H1 (cell line): Measurements from ENCODE around the gene RAVER2. TPM values are rescaled to one million over a fixed set of nuclear protein-coding genes. Genes with fewer than 3 reads are reported as not detected.

Experiments used
- CTCF ChIA-PET: fragments of 300-600 bp; sonication (Branson Sonifier 250); formaldehyde crosslinking; loops from one replicate; lab custom pipeline; 2021; ENCODE audit not compliant: partially characterized antibody; lab: Charles Lee
- POLR2A ChIA-PET: fragments of 300-600 bp; sonication (Branson Sonifier 250); formaldehyde crosslinking; loops from one replicate; lab custom pipeline; 2021; ENCODE audit warnings: inconsistent platforms; ENCODE audit not compliant: partially characterized antibody; lab: Charles Lee
- DNase-seq, 2 experiments: peaks; one replicate each; pipeline versions ENCODE4 v3.0.0 to v3.0.0-alpha.2; 2010 to 2022; ENCODE audit warnings: low spot score in 2 of 2, low read depth in 1 of 2, mixed read lengths in 1 of 2
- FAIRE-seq: peaks from 2 replicates; lab custom pipeline; 2011; peaks lifted over from hg19 to GRCh38; lab: Jason Lieb, UNC
- H2AFZ ChIP-seq: 2 replicates; pipeline ENCODE4 v1.8.1; 2012; ENCODE audit warnings: low read length, inconsistent platforms
- H2AK5ac ChIP-seq: 2 replicates; pipeline ENCODE4 v1.6.1; 2013; ENCODE audit warnings: low read depth, low read length
- H2BK120ac ChIP-seq: replicated peaks from 2 replicates; pipeline ENCODE3; 2013; ENCODE audit warnings: low read depth, low read length, inconsistent platforms
- H2BK12ac ChIP-seq: 2 replicates; pipeline ENCODE4 v1.6.1; 2013; ENCODE audit warnings: low read depth, low read length
- H2BK15ac ChIP-seq: 2 replicates; pipeline ENCODE4 v1.6.1; 2013; ENCODE audit warnings: low read length
- H2BK20ac ChIP-seq: 2 replicates; pipeline ENCODE4 v1.6.1; 2013; ENCODE audit warnings: low read length
- H2BK5ac ChIP-seq: 2 replicates; pipeline ENCODE4 v1.6.1; 2013; ENCODE audit warnings: low read depth, low read length
- H3K14ac ChIP-seq: 2 replicates; pipeline ENCODE4 v1.6.1; 2013; ENCODE audit warnings: inconsistent platforms; ENCODE audit not compliant: insufficient read length
- H3K18ac ChIP-seq: 2 replicates; pipeline ENCODE4 v1.6.1; 2013; ENCODE audit warnings: low read length; ENCODE audit errors: extremely low read depth
- H3K23ac ChIP-seq: 2 replicates; pipeline ENCODE4 v1.6.1; 2013; ENCODE audit warnings: inconsistent platforms; ENCODE audit not compliant: insufficient read length
- H3K23me2 ChIP-seq: 2 replicates; pipeline ENCODE4 v1.6.1; 2013; ENCODE audit warnings: low read depth, low read length
- H3K27ac ChIP-seq: 2 replicates; pipeline ENCODE4 v1.6.1; 2011; ENCODE audit warnings: low read depth, low read length, inconsistent platforms
- H3K27me3 ChIP-seq, 4 experiments: replicated peaks in 1 of 4; 1 replicate in 1 of 4; 2 replicates in 3 of 4; pipeline versions ENCODE4 v1.6.1 to v1.8.1; 2011 to 2013; ENCODE audit warnings: low read length in 3 of 4, mild to moderate bottlenecking in 3 of 4, inconsistent platforms in 2 of 4, mixed read lengths in 2 of 4, moderate library complexity in 1 of 4; ENCODE audit not compliant: control insufficient read depth in 3 of 4, insufficient read depth in 3 of 4; ENCODE audit errors: extremely low read depth in 1 of 4
- H3K36me3 ChIP-seq, 4 experiments: 2 replicates each; pipeline versions ENCODE4 v1.6.1 to v1.8.1; 2011 to 2013; ENCODE audit warnings: mild to moderate bottlenecking in 4 of 4, low read length in 3 of 4, moderate library complexity in 2 of 4, control low read depth in 1 of 4, inconsistent platforms in 1 of 4; ENCODE audit not compliant: insufficient read depth in 4 of 4, control insufficient read depth in 2 of 4
- H3K4ac ChIP-seq: replicated peaks from 2 replicates; pipeline ENCODE3; 2013; ENCODE audit warnings: low read length, low read depth, mixed read lengths, inconsistent platforms; ENCODE audit not compliant: insufficient read length
- H3K4me1 ChIP-seq, 4 experiments: replicated peaks in 1 of 4; 1 replicate in 1 of 4; 2 replicates in 3 of 4; pipeline versions ENCODE4 v1.6.1 to v1.8.1; 2011 to 2013; ENCODE audit warnings: low read length in 3 of 4, inconsistent platforms in 2 of 4, mixed read lengths in 1 of 4; ENCODE audit not compliant: insufficient read depth in 4 of 4, control insufficient read depth in 3 of 4
- H3K4me2 ChIP-seq, 2 experiments: 2 replicates each; pipeline versions ENCODE4 v1.6.1 to v1.8.1; 2011 to 2013; ENCODE audit warnings: low read depth in 2 of 2, low read length in 2 of 2, control low read depth in 1 of 2, inconsistent platforms in 1 of 2, mild to moderate bottlenecking in 1 of 2; ENCODE audit not compliant: insufficient read depth in 1 of 2
- H3K4me3 ChIP-seq, 4 experiments: fragments of 200-600, 300-600 bp in 1 of 4; sonication (generic), shearing (Covaris generic), sonication (Bioruptor Twin) in 1 of 4; 2 replicates each; pipeline versions ENCODE4 v1.5.1 to v1.8.1; 2011 to 2016; ENCODE audit warnings: low read length in 4 of 4, low read depth in 3 of 4, control low read depth in 2 of 4, inconsistent platforms in 2 of 4, mild to moderate bottlenecking in 2 of 4, mixed read lengths in 1 of 4, moderate library complexity in 1 of 4; ENCODE audit not compliant: insufficient read depth in 2 of 4; ENCODE audit errors: extremely low read depth in 1 of 4
- H3K56ac ChIP-seq: replicated peaks from 2 replicates; pipeline ENCODE3; 2013; ENCODE audit warnings: low read depth, mild to moderate bottlenecking, mixed read lengths, low read length, inconsistent platforms; ENCODE audit not compliant: insufficient read length
- H3K79me1 ChIP-seq: 2 replicates; pipeline ENCODE4 v1.6.1; 2013; ENCODE audit warnings: low read depth, low read length, control low read depth
- H3K79me2 ChIP-seq, 2 experiments: 2 replicates each; pipeline versions ENCODE4 v1.6.1 to v1.8.1; 2012 to 2013; ENCODE audit warnings: low read length in 2 of 2, mild to moderate bottlenecking in 2 of 2, inconsistent platforms in 1 of 2; ENCODE audit not compliant: insufficient read depth in 2 of 2, control insufficient read depth in 1 of 2
- H3K9ac ChIP-seq, 4 experiments: replicated peaks in 1 of 4; 1 replicate in 1 of 4; 2 replicates in 3 of 4; pipeline versions ENCODE4 v1.6.1 to v1.8.1; 2011 to 2013; ENCODE audit warnings: low read depth in 3 of 4, low read length in 3 of 4, control low read depth in 2 of 4, mild to moderate bottlenecking in 2 of 4, moderate library complexity in 2 of 4, inconsistent platforms in 1 of 4; ENCODE audit errors: extremely low read depth in 1 of 4
- H3K9me3 ChIP-seq, 2 experiments: 2 replicates each; pipeline versions ENCODE4 v1.6.1 to v1.8.1; 2012 to 2013; ENCODE audit warnings: mild to moderate bottlenecking in 2 of 2, moderate library complexity in 2 of 2, control low read depth in 1 of 2, inconsistent platforms in 1 of 2, low read depth in 1 of 2, low read length in 1 of 2, mixed read lengths in 1 of 2; ENCODE audit not compliant: insufficient read depth in 2 of 2
- H4K20me1 ChIP-seq, 2 experiments: replicated peaks in 1 of 2; 2 replicates each; pipeline versions ENCODE3 to v1.8.1; 2011 to 2013; ENCODE audit warnings: inconsistent platforms in 2 of 2, low read length in 2 of 2, mild to moderate bottlenecking in 1 of 2; ENCODE audit not compliant: insufficient read depth in 2 of 2, control insufficient read depth in 1 of 2
- H4K5ac ChIP-seq: 2 replicates; pipeline ENCODE4 v1.6.1; 2013; ENCODE audit warnings: low read length, low read depth, mixed read lengths, inconsistent platforms; ENCODE audit not compliant: insufficient read length
- H4K8ac ChIP-seq: 2 replicates; pipeline ENCODE4 v1.8.0; 2013; ENCODE audit warnings: mild to moderate bottlenecking, moderate library complexity, low read length, inconsistent platforms; ENCODE audit not compliant: insufficient read depth; ENCODE audit errors: extremely low read depth
- H4K91ac ChIP-seq: replicated peaks from 2 replicates; pipeline ENCODE3; 2013; ENCODE audit warnings: low read length, mixed read lengths, inconsistent platforms; ENCODE audit not compliant: insufficient read length
- CBX5 ChIP-seq: fragments of 300-800, 300-1000 bp; sonication (generic); IDR thresholded peaks from 2 replicates; pipeline ENCODE4 v1.7.1; 2016; ENCODE audit warnings: antibody characterized with exemption, low read length, low read depth
- CEBPB ChIP-seq: IDR thresholded peaks from 2 replicates; pipeline ENCODE4 v1.6.1; 2012; ENCODE audit warnings: low read depth, low read length
- EZH2 ChIP-seq: fragments of 200-600 bp; sonication (generic); IDR thresholded peaks from 2 replicates; pipeline ENCODE4 v1.7.1; 2012; ENCODE audit warnings: low read depth, mild to moderate bottlenecking, moderate library complexity, low read length, inconsistent platforms; ENCODE audit not compliant: severe bottlenecking
- HDAC6 ChIP-seq: IDR thresholded peaks from one replicate; pipeline ENCODE4 v1.7.1; 2012; ENCODE audit warnings: low read depth, mild to moderate bottlenecking, inconsistent platforms, low read length, moderate library complexity
- KDM5A ChIP-seq: fragments of 200-600 bp; IDR thresholded peaks from 2 replicates; pipeline ENCODE4 v1.7.1; 2012; ENCODE audit warnings: mild to moderate bottlenecking, low read length, inconsistent platforms, mixed read lengths
- NANOG ChIP-seq: IDR thresholded peaks from 2 replicates; pipeline ENCODE4 v1.6.1; 2011; ENCODE audit warnings: low read length, low read depth, mild to moderate bottlenecking, inconsistent platforms; ENCODE audit not compliant: insufficient read depth, poor library complexity, severe bottlenecking
- PHF8 ChIP-seq: fragments of 200-600 bp; sonication (generic); conservative IDR thresholded peaks from 2 replicates; pipeline ENCODE4 v1.7.1; 2012; ENCODE audit warnings: low read depth, mild to moderate bottlenecking, inconsistent platforms, low read length, moderate library complexity
- RAD21 ChIP-seq, 2 experiments: IDR thresholded peaks in 1 of 2; conservative IDR thresholded peaks in 1 of 2; 2 replicates each; pipeline ENCODE4 v1.6.1; 2011; ENCODE audit warnings: low read depth in 2 of 2, low read length in 2 of 2, improper control_type of control experiment in 1 of 2, inconsistent platforms in 1 of 2, mild to moderate bottlenecking in 1 of 2, moderate library complexity in 1 of 2
- SIRT6 ChIP-seq: IDR thresholded peaks from one replicate; pipeline ENCODE4 v1.7.1; 2012; ENCODE audit warnings: low read length, inconsistent platforms
- SIX5 ChIP-seq: IDR thresholded peaks from 2 replicates; pipeline ENCODE4 v1.6.1; 2011; ENCODE audit warnings: mild to moderate bottlenecking, low read depth, low read length
- TCF12 ChIP-seq: IDR thresholded peaks from 2 replicates; pipeline ENCODE4 v1.6.1; 2011; ENCODE audit warnings: low read depth, mild to moderate bottlenecking, low read length
- ZNF274 ChIP-seq: IDR thresholded peaks from 2 replicates; pipeline ENCODE4 v1.7.0; 2012; ENCODE audit warnings: low read length, borderline replicate concordance; ENCODE audit errors: extremely low read depth
- WGBS, 2 experiments: shearing (Covaris generic) in 1 of 2; methylation state at CpG; one replicate each; pipeline versions ENCODE4 v1.1.6 to v1.1.7; 2013 to 2015; ENCODE audit warnings: low lambda C conversion rate in 2 of 2, mixed read lengths in 2 of 2, inconsistent platforms in 1 of 2, low coverage in 1 of 2, missing lambda C conversion rate in 1 of 2; ENCODE audit not compliant: insufficient replicate concordance in 2 of 2, insufficient coverage in 1 of 2, insufficient read length in 1 of 2; ENCODE audit errors: extremely low coverage in 1 of 2, missing lambda C conversion rate in 1 of 2; 5-methylcytosine and 5-hydroxymethylcytosine counted together
- polyA plus RNA-seq, 7 experiments: library from polyadenylated mRNA; depleted of rRNA in 3 of 7; stranded (reverse) in 5 of 7; unstranded in 2 of 7; fragments of >200 nt in 5 of 7; fragments of 200-250 nt in 2 of 7; gene quantifications; 1 replicate in 5 of 7; 2 replicates in 1 of 7; 4 replicates in 1 of 7; pipeline versions ENCODE4 v1.2.1 to v1.2.3, GENCODE V29; 2011 to 2013; ENCODE audit warnings: missing spikeins in 2 of 7, mixed read lengths in 2 of 7
- total RNA-seq: library from RNA; stranded (reverse); fragmentation: NEBNext Ultra II Directional; extraction: Animal tissue kit (Norgen Biotek cat#: 25700); gene quantifications from 2 replicates; pipeline ENCODE4 v1.2.1, GENCODE V29; 2021
- TF ChIP-seq, protein P1 (sequence below): IDR thresholded peaks from 2 replicates; pipeline ENCODE4 v1.6.1; 2012; ENCODE audit warnings: low read length, inconsistent platforms

Gene RAVER2
- total and polyA plus RNA-seq, 2 of the 8 experiments (the other 6 are each of a cell fraction or from before 2014, with no cell fraction given), result 10.5 to 19.5 TPM

DNA sequence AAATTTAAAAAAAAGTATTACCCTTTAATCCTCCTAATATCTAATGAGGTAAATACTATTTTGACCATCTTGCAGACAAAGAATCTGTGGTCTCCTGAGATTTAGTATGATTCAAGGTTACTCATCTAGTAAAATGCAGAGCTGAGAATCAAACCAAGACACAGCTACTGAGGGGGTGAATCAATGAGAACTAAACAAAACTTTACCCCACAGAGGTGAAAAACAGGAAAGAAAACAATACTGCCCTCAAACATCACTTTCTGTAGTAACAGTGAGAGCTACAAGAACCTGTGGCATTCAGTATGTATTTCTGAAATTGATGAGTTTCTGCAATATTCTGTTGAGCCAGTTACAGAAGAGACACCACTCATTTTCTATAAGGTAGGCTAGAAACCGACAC lies 136.4 kb downstream of the RAVER2 start:
- Histone ChIP-seq H2BK20ac (no peak overlapping the region), H3K79me2 (no peaks in the 10 kb centered on the region), H2AK5ac (no peak overlapping the region), H2BK12ac (no peak overlapping the region), H3K18ac (no peak overlapping the region), H3K4me2 (no peak overlapping the region), H4K5ac (no peak overlapping the region), H3K27ac (no peak overlapping the region), H3K4ac (no peak overlapping the region), H2BK120ac (no peak overlapping the region), H3K23me2 (no peaks in the 10 kb centered on the region), H3K9ac (no peak overlapping the region), H3K27me3 (no peaks in the 10 kb centered on the region), H3K23ac (no peak overlapping the region), H3K36me3 (no peaks in the 10 kb centered on the region), H4K91ac (no peak overlapping the region), H3K79me1 (no peaks in the 10 kb centered on the region), H3K4me1 (peaks cover under 1 to 3% (median 2%) of the 10 kb centered on the region in 4 experiments; a peak in 5 of 7 replicates), H3K14ac (no peak overlapping the region), H2BK5ac (no peak overlapping the region), H3K56ac (no peak overlapping the region), H3K4me3 (no peak overlapping the region), H2BK15ac (no peak overlapping the region), H3K9me3 (no peaks in the 10 kb centered on the region), H4K20me1 (no peaks in the 10 kb centered on the region), H4K8ac (no peak overlapping the region), H2AFZ (no peak overlapping the region)
- DNase-seq (no peak), FAIRE-seq (no peak)
- ChIA-PET POLR2A (no interaction called here), CTCF (interaction anchor here (1.2 kb wide), 1 partner anchor 19 kb away, joined by 3 read pairs; no protein-coding TSS in a partner anchor)
- WGBS, 2 experiments, result 100% methylated on average over 1 of the region's 1 CpG; no CpG with 5 or more reads in 1 of the 2 experiments
- TF ChIP-seq SIRT6 (no peak), EZH2 (no peak), HDAC6 (no peak), CEBPB (no peak), SIX5 (no peak), KDM5A (no peak), PHF8 (no peak), RAD21 (IDR thresholded peaks at IDR 0.05 in 1 of 2, conservative IDR thresholded peaks at IDR 0.05 in 1 of 2; ENCODE audit: low read depth in 2 of 2, low read length in 2 of 2) (no peak), CBX5 (no peak), ZNF274 (no peak), NANOG (no peak), TCF12 (no peak)
- TF ChIP-seq, protein P1, sequence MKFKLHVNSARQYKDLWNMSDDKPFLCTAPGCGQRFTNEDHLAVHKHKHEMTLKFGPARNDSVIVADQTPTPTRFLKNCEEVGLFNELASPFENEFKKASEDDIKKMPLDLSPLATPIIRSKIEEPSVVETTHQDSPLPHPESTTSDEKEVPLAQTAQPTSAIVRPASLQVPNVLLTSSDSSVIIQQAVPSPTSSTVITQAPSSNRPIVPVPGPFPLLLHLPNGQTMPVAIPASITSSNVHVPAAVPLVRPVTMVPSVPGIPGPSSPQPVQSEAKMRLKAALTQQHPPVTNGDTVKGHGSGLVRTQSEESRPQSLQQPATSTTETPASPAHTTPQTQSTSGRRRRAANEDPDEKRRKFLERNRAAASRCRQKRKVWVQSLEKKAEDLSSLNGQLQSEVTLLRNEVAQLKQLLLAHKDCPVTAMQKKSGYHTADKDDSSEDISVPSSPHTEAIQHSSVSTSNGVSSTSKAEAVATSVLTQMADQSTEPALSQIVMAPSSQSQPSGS, result no peak
